MCF 10A (cell line): ENCODE measurements around the gene PTS. TPM values are rescaled to one million over a fixed set of nuclear protein-coding genes. Genes with fewer than 3 reads are reported as not detected.

Experiments
- BruUV-seq: library from RNA; stranded (reverse); fragments of 400-500 nt; replicated peaks from 2 replicates; lab custom pipeline; 2021; lab: Mats Ljungman, UMichigan
- CTCF ChIA-PET: fragments of 300-600 bp; sonication (Branson Sonifier 250); formaldehyde crosslinking; extraction: SDS; loops from one replicate; lab custom pipeline; 2021; ENCODE audit warnings: antibody characterized with exemption, inconsistent platforms; lab: Yijun Ruan, JAX
- POLR2A ChIA-PET: fragments of 300-600, 350-650 bp; sonication (Branson Sonifier 250); formaldehyde crosslinking; extraction: SDS; loops from one replicate; lab custom pipeline; 2020; ENCODE audit warnings: antibody characterized with exemption, inconsistent platforms; lab: Yijun Ruan, JAX
- DNase-seq: peaks from one replicate; pipeline ENCODE4 v3.0.0-alpha.2; 2018; ENCODE audit not compliant: unreplicated experiment
- H3K27ac Mint-ChIP-seq: one replicate; pipeline ENCODE4 v1.8.0; 2022; ENCODE audit warnings: mild to moderate bottlenecking, low read depth, mixed read lengths; ENCODE audit not compliant: unreplicated experiment
- H3K27me3 Mint-ChIP-seq: one replicate; pipeline ENCODE4 v1.8.0; 2022; ENCODE audit warnings: mixed read lengths; ENCODE audit not compliant: insufficient read depth, unreplicated experiment
- H3K36me3 Mint-ChIP-seq: one replicate; pipeline ENCODE4 v1.8.0; 2022; ENCODE audit warnings: mild to moderate bottlenecking, moderate library complexity, mixed read lengths; ENCODE audit not compliant: insufficient read depth, unreplicated experiment
- H3K4me1 Mint-ChIP-seq: one replicate; pipeline ENCODE4 v1.8.0; 2022; ENCODE audit warnings: mixed read lengths; ENCODE audit not compliant: insufficient read depth, unreplicated experiment
- H3K4me3 Mint-ChIP-seq: one replicate; pipeline ENCODE4 v1.8.0; 2022; ENCODE audit warnings: mild to moderate bottlenecking, moderate library complexity, mixed read lengths; ENCODE audit not compliant: unreplicated experiment
- H3K9me3 Mint-ChIP-seq: one replicate; pipeline ENCODE4 v1.8.0; 2022; ENCODE audit warnings: mixed read lengths; ENCODE audit not compliant: unreplicated experiment
- CTCF ChIP-seq: fragments of 200-600 bp; IDR thresholded peaks from one replicate; pipeline ENCODE4 v1.8.0; 2022; ENCODE audit warnings: antibody characterized with exemption, mild to moderate bottlenecking; ENCODE audit not compliant: unreplicated experiment
- intact Hi-C: fragments of 100-400 bp; cut with micrococcal nuclease; formaldehyde crosslinking; loops from 2 replicates; pipeline ENCODE4 v1.14.1; 2022
- total RNA-seq: library from RNA; stranded (reverse); gene quantifications from 2 replicates; pipeline ENCODE4 v1.2.3, GENCODE V29; 2022

PTS gene
- total RNA-seq, 1 experiment from 2014 or later = 68.3 TPM

- intact Hi-C loops = no loop called here
- peaks cover 11% of the 10 kb centered on the region for H3K27me3 Mint-ChIP-seq
- DNase-seq = no peak
- no peaks in the 10 kb centered on the region for H3K36me3 Mint-ChIP-seq
- H3K27ac Mint-ChIP-seq = no peak overlapping the region
- H3K9me3 Mint-ChIP-seq = no peaks in the 10 kb centered on the region
- CTCF ChIA-PET = interaction anchor here (0.6 to 18.2 kb wide), 11 partner anchors 29 to 673 kb away, joined by 3 to 428 read pairs (median 4); partner anchors contain the start of gene PTS
- POLR2A ChIA-PET = interaction anchor here (0.6 to 3.4 kb wide), 4 partner anchors 12 to 960 kb away, joined by 3 to 17 read pairs (median 4); no protein-coding TSS in a partner anchor
- TF ChIP-seq CTCF = no peak
- BruUV-seq = no TSS peak
- no peak overlapping the region for H3K4me3 Mint-ChIP-seq
- H3K4me1 Mint-ChIP-seq = peaks cover 5% of the 10 kb centered on the region
These were observed 55.5 kb downstream of the PTS start for GRCh38 chr11:112281726-112282125.

Other genes with a start within 250 kb of the PTS start
- gene DLAT, start 201.0 kb upstream of the PTS start, total RNA-seq = 43.3 and 46.7 TPM in 2 replicates
- 2.0 and 2.1 TPM in 2 replicates for gene PIH1D2, start 152.4 kb upstream of the PTS start, total RNA-seq
- gene NKAPD1, start 152.1 kb upstream of the PTS start, total RNA-seq = 25.1 and 27.5 TPM in 2 replicates
- gene TIMM8B, start 139.7 kb upstream of the PTS start, total RNA-seq = 58.1 and 70.8 TPM in 2 replicates
- gene SDHD, start 139.6 kb upstream of the PTS start, total RNA-seq = 119 and 124 TPM in 2 replicates
- 124 and 189 TPM in 2 replicates for gene IL18, start 62.3 kb upstream of the PTS start, total RNA-seq
- not detected in 2 replicates for gene TEX12, start 59.1 kb upstream of the PTS start, total RNA-seq
- gene BCO2, start 50.9 kb upstream of the PTS start, total RNA-seq = 0.93 TPM in 1 of 2 replicates, not detected in the other
- not detected in 2 replicates for gene PLET1, start 34.4 kb downstream of the PTS start, total RNA-seq